Left ventricle myocardium inferior (tissue), 1 donor: ENCODE results near the gene LMNTD2. TPM values are rescaled to one million over a fixed set of nuclear protein-coding genes. Genes with fewer than 3 reads are reported as not detected.

Experiments
- DNase-seq: peaks from one replicate; pipeline ENCODE4 v3.0.0-alpha.2; 2020
- H3K27ac ChIP-seq: fragments of 200-600 bp; replicated peaks from 2 replicates; pipeline ENCODE4 v1.8.0; 2021
- H3K27me3 ChIP-seq: fragments of 200-600 bp; 2 replicates; pipeline ENCODE4 v1.8.0; 2021; ENCODE audit warnings: low read depth
- H3K36me3 ChIP-seq: fragments of 200-600 bp; 2 replicates; pipeline ENCODE4 v1.8.0; 2021
- H3K4me1 ChIP-seq: fragments of 200-600 bp; 2 replicates; pipeline ENCODE4 v1.8.0; 2021
- H3K4me3 ChIP-seq: fragments of 200-600 bp; 2 replicates; pipeline ENCODE4 v1.8.0; 2021; ENCODE audit warnings: mild to moderate bottlenecking, moderate library complexity
- H3K9me3 ChIP-seq: fragments of 200-600 bp; replicated peaks from 2 replicates; pipeline ENCODE4 v1.8.0; 2021
- intact Hi-C: fragments of 100-400 bp; cut with micrococcal nuclease; formaldehyde crosslinking; loops from one replicate; pipeline ENCODE4 v1.11.0; 2022
- total RNA-seq: library from RNA; stranded (reverse); fragmentation: NEBNext Ultra II Directional; extraction: Animal tissue kit (Norgen Biotek cat#: 25700); gene quantifications from one replicate; pipeline ENCODE4 v1.2.1, GENCODE V29; 2021
- TF ChIP-seq, protein P1 (sequence below): fragments of 200-600 bp; IDR thresholded peaks from 2 replicates; pipeline ENCODE4 v1.8.0; 2021; ENCODE audit warnings: antibody characterized with exemption, mild to moderate bottlenecking, borderline replicate concordance
- donor health status: DM: no; HTN: yes; CAD: no; lungs with severe emphysema.

LMNTD2 gene
- total RNA-seq, 1 donor from 2014 or later, result 0.52 TPM

DNA sequence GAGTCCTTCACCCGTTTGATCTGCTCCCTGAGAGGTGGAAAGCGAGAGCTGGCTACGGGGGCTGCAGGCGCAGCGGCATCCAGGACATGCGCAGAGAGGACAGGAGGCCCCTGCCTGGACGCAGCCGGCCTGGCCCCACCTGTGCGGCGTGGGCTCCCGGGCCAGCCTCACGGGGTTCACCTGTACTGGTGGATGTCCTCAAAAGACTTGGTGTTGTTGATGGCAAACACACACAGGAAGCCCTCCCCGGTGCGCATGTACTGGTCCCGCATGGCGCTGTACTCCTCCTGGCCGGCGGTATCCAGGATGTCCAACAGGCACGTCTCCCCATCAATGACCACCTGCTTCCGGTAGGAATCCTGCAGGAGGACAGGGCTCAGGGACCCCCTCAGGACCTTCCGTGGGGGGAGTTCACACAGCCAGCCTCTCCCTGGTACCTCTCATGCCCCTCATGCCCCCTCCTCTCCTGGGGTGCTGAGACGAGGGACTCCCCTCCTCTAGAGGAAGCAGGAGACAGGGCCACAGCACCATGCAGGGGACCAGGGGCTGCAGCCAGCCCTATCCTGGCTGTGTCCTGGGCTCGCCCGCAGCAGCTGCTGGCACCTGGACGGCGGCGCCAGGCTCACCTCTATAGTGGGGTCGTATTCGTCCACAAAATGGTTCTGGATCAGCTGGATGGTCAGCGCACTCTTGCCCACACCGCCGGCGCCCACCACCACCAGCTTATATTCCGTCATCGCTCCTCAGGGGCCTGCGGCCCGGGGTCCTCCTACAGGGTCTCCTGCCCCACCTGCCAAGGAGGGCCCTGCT, 26.7 kb downstream of the LMNTD2 start:
- DNase-seq, result no peak
- peaks cover 54% of the 10 kb centered on the region for H3K4me1 ChIP-seq
- TF ChIP-seq, protein P1, sequence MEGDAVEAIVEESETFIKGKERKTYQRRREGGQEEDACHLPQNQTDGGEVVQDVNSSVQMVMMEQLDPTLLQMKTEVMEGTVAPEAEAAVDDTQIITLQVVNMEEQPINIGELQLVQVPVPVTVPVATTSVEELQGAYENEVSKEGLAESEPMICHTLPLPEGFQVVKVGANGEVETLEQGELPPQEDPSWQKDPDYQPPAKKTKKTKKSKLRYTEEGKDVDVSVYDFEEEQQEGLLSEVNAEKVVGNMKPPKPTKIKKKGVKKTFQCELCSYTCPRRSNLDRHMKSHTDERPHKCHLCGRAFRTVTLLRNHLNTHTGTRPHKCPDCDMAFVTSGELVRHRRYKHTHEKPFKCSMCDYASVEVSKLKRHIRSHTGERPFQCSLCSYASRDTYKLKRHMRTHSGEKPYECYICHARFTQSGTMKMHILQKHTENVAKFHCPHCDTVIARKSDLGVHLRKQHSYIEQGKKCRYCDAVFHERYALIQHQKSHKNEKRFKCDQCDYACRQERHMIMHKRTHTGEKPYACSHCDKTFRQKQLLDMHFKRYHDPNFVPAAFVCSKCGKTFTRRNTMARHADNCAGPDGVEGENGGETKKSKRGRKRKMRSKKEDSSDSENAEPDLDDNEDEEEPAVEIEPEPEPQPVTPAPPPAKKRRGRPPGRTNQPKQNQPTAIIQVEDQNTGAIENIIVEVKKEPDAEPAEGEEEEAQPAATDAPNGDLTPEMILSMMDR, result no peak
- peaks cover 22% of the 10 kb centered on the region for H3K27me3 ChIP-seq
- H3K4me3 ChIP-seq, result peak overlapping the region; percentile 94
- peaks cover 28% of the 10 kb centered on the region for H3K36me3 ChIP-seq
- H3K9me3 ChIP-seq, result no peaks in the 10 kb centered on the region
- intact Hi-C loops, result no loop called here
- H3K27ac ChIP-seq, result no peak overlapping the region

DNA sequence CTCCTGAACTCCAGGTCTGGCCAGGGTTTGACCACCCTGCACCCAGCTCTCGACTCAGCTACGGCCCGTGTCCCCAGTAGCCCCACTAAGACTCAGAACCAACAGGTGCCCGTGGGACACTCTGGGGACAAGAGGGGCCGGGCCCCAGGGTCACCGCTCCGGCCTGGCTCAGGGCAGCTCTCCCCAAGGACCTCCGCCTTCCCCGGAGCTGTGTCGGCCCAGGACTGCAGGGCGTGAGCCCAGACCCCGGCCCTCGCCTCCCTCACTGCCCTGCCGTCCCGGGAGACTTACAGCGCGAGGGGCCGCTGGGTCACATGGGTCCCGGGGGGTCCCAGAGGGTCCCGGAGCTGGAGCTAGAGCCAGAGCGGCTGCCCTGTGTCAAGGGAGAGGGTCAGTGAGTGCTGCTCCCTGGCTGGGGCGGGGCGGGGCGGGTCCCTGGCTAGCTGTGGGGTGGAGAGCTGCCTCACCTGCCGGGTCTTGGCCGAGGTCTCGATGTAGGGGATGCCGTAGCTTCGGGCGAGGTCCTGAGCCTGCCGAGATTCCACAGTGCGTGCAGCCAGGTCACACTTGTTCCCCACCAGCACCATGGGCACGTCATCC, 27.5 kb downstream of the LMNTD2 start:
- no peaks in the 10 kb centered on the region for H3K9me3 ChIP-seq
- intact Hi-C loops, result no loop called here
- H3K36me3 ChIP-seq, result peaks cover 28% of the 10 kb centered on the region
- no peak for DNase-seq
- peaks cover 17% of the 10 kb centered on the region for H3K27me3 ChIP-seq
- TF ChIP-seq, protein P1, result no peak
- H3K4me3 ChIP-seq, result no peak overlapping the region
- peak overlapping the region; percentile 48 for H3K27ac ChIP-seq
- H3K4me1 ChIP-seq, result peaks cover 54% of the 10 kb centered on the region

GRCh38 chr11:532527-532985, 28.0 kb downstream of the LMNTD2 start:
- H3K4me3 ChIP-seq, result no peak overlapping the region
- no peak for DNase-seq
- intact Hi-C loops, result no loop called here

GRCh38 chr11:531919-532526, 28.5 kb downstream of the LMNTD2 start:
- Histone ChIP-seq H3K4me3 (no peak overlapping the region), H3K9me3 (no peaks in the 10 kb centered on the region), H3K27ac (peak overlapping the region; percentile 48), H3K36me3 (peaks cover 28% of the 10 kb centered on the region), H3K27me3 (peaks cover 6% of the 10 kb centered on the region), H3K4me1 (peaks cover 46% of the 10 kb centered on the region)
- DNase-seq, result no peak
- TF ChIP-seq, protein P1, result no peak
- intact Hi-C loops, result no loop called here

More at GRCh38 chr11:532527-532985, 28.0 kb downstream of the LMNTD2 start:
- Histone ChIP-seq H3K27me3 (peaks cover 12% of the 10 kb centered on the region), H3K9me3 (no peaks in the 10 kb centered on the region), H3K36me3 (peaks cover 28% of the 10 kb centered on the region), H3K4me1 (peaks cover 51% of the 10 kb centered on the region), H3K27ac (peak overlapping the region; percentile 48)
- TF ChIP-seq, protein P1, result no peak

- H3K9me3 ChIP-seq, result no peaks in the 10 kb centered on the region
- H3K27me3 ChIP-seq, result no peaks in the 10 kb centered on the region
- H3K36me3 ChIP-seq, result peaks cover 28% of the 10 kb centered on the region
- peaks cover 38% of the 10 kb centered on the region for H3K4me1 ChIP-seq
- TF ChIP-seq, protein P1, result no peak
- intact Hi-C loops, result no loop called here
- no peak for DNase-seq
- H3K4me3 ChIP-seq, result no peak overlapping the region
- no peak overlapping the region for H3K27ac ChIP-seq
Observed at GRCh38 chr11:530960-531831, 29.3 kb downstream of the LMNTD2 start.
